GM13976 (cell line): Measurements from ENCODE around the gene ELL.

Experiments used
- DNase-seq: peaks from one replicate; pipeline ENCODE4 v3.0.0; 2012; ENCODE audit warnings: low spot score
- in situ Hi-C: fragments of 300-500 bp; cut with MboI; formaldehyde crosslinking; loops from one replicate; pipeline ENCODE4 v1.12.0; 2022; ENCODE audit warnings: low sequenced_read_pairs, mixed read lengths, inconsistent platforms; ENCODE audit not compliant: unreplicated experiment
- TF ChIP-seq, protein P1 (sequence below): IDR thresholded peaks from 2 replicates; pipeline ENCODE4 v1.5.1; 2012; ENCODE audit warnings: borderline replicate concordance, mild to moderate bottlenecking; ENCODE audit not compliant: insufficient read depth; ENCODE audit errors: extremely low read depth, missing control alignments, control extremely low read depth

Gene ELL

DNA sequence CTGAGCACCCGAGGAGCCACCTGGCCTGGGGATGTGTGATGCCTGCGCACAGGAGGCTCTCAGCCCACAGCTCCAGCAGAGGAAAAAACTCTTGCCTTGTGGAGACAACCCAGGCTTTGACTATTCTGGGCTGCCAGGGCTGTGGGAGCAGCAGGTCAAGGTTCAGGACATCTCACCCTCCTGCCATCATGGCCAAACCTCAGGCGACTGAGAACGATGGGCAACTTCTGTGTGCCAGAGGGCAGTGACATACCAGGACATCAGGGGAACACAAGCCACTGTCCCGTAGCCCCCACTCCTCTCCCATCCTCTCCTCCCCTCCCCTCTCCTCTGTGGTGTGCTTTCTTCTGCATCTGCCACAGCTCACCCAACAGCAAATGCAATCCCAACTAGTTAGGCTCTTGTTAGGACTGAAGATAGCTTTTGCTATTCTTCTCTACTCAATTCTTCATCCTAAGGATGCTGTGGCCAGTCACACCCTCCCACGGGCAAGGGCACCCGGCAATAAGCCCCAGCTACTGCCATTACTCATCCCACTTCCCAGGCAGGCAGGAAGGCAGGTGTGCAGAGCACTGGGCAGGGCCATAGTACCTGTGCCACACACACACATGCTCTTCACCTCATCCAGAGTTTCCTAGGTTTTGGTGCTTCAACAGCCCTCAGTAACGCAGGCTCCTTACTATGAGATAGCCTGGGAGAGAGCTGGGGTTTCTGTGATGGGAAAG, 16.8 kb downstream of the ELL start:
- TF ChIP-seq, protein P1, sequence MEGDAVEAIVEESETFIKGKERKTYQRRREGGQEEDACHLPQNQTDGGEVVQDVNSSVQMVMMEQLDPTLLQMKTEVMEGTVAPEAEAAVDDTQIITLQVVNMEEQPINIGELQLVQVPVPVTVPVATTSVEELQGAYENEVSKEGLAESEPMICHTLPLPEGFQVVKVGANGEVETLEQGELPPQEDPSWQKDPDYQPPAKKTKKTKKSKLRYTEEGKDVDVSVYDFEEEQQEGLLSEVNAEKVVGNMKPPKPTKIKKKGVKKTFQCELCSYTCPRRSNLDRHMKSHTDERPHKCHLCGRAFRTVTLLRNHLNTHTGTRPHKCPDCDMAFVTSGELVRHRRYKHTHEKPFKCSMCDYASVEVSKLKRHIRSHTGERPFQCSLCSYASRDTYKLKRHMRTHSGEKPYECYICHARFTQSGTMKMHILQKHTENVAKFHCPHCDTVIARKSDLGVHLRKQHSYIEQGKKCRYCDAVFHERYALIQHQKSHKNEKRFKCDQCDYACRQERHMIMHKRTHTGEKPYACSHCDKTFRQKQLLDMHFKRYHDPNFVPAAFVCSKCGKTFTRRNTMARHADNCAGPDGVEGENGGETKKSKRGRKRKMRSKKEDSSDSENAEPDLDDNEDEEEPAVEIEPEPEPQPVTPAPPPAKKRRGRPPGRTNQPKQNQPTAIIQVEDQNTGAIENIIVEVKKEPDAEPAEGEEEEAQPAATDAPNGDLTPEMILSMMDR, result no peak
- in situ Hi-C loops, result no loop called here

DNA sequence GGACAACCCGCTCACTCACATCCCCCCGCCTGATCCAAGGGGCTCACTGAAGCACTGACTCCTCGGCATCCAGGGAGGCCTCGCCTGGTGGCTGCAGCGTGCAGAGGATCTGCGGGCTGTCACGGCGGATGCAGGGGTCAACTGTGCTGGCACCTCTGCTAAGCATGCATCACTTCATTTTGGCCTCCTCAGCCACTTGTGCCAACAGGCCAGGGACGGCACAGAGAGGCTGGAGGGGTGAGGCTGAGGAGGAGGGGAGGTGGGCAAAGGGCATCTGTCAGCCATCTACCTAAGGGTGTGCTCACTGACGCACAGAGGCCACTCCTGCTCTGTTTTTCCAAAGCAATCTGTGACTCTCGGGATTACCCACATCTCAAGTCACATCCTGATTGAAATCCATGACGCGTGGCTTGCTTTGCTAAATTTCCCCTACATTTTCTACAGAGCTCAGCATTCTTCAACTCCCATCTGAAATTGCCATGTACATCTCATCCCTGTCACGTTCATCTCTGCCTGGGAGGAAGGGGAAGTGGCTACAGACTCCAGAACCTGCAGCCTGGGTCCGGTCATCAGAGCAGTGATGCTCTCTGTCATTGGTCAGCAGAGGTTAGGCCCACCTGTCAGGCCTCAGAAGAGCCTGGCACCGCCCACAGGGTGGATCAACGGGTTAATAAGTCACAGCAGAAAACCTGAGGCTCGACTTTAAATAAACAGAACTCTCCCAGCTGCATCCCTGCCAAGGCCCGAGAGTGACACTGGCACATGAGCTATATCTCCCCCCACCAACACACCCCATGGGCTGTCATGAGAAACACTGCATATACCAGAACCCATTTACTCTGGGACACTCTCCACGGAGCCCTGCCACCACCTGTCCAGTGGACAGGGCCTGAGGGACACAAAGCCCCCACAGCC, 17.6 kb downstream of the ELL start:
- DNase-seq, result no peak
- TF ChIP-seq, protein P1, result no peak
- in situ Hi-C loops, result no loop called here

More for the DNA sequence above, 16.8 kb downstream of the ELL start:
- DNase-seq, result no peak

DNA sequence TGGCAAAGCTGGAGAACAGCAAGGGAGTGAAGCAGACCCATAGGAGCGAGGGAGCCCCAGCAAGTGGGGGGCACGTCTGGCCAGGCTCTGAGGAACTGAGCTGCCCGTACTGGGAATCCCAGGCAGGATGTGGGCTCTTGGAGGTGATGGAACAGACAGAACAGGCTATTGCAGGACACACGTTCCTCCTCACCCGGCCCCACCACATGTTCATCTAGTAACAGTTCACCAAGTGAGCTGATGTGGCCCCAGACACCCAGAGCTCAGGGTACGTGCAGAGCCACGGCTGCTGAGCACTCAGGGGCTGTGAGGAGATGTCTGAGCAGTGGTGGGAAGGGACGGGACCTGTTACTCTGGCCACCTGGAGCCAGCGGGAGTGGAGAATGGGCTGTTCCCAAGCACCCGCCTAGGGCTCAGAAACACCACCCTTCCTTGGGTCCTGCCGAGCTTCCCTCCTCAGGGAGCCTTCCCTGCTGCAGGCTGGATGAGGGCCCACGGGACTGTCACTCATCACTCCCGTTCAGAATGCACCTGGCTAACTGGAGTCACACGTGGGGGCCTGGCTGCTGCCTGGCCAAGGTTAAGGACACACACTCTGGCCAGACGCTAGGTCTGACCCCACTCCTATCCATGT, 18.4 kb downstream of the ELL start:
- in situ Hi-C loops, result no loop called here
- TF ChIP-seq, protein P1, result no peak
- DNase-seq, result no peak

DNA sequence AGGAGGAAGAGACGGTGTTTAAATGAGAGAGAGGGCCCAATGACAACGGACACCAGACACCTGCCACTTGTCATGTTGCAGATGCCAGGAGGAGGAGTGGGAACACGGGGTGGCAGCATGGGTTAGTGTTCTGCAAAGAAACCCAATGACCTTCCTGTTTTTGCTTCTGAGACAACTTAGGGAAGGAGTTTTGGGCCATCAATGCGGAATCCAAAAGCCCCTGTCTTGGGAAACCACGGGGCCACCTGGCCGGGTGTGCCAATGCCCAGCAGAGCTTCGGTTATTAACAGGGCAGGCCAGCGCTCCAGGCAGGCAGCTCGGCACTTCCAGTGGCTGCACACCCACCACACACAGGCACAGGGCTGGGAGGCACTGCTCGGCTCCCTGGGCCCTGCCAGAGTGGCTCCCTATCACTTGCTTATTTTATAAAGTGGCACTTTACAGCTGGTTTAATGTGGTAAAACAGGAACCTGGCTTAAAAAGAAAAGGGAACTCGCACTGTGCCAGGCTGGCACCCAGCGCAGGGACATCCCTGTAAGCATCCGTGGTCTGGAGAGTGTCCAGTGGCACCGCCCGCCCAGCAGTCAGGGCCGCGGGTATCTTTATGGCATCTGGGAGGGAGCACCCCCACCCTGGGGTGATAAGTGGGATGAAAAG, 19.1 kb downstream of the ELL start:
- TF ChIP-seq, protein P1, result no peak
- no peak for DNase-seq
- in situ Hi-C loops, result no loop called here

DNA sequence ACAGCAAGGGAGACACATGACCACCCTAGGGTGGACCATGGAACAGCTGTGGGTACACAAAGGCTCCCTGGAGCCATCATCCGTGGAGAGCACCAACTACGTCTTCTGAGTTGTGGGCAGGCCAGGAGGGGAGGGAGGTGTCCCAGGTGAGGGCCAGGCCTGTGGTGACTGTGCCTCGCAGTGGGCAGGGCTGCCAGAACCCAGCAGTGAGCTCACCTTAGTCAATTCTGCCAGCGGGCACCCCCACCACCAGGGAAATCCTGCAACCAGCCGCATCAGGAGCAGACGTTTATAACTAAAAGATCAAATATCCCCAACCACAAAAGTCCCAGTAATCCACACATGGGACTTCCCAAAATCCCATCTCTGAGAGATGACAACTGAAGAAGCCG, 19.6 kb downstream of the ELL start:
- TF ChIP-seq, protein P1, result no peak
- no peak for DNase-seq
- in situ Hi-C loops, result no loop called here

DNA sequence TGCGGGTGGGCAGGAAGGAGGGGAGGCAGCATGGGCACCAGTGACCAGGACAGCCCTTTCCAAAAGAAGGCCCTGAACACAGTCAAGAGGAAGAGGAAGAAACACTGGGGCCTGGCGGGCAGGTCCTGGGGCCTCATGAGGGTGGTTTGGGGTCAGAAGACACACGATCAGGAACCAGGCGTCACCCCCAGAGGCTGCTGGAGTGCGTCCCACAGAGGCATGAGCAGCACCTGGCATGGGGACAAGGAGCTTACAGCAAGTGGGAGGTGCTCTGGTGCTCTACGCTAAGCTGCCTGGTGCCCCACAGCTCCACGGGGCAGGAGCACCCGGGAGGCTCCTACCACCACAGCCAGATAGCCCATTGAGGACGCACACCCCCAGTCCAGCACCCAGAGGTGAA, 20.0 kb downstream of the ELL start:
- TF ChIP-seq, protein P1, result no peak
- no peak for DNase-seq
- in situ Hi-C loops, result no loop called here
